ENCODE results near the gene PHC3.

- TF ChIP-seq CTCF (IDR thresholded peaks at IDR 0.05; ENCODE audit: poor library complexity, severe bottlenecking) = no peak
- no peak for TF ChIP-seq EP300 (conservative IDR thresholded peaks at IDR 0.05; ENCODE audit: poor library complexity, severe bottlenecking)
- TF ChIP-seq EZH2 (IDR thresholded peaks at IDR 0.05; ENCODE audit: borderline replicate concordance, insufficient read depth, low read length, poor library complexity, severe bottlenecking) = no peak
- no peak for TF ChIP-seq RAD21 (conservative IDR thresholded peaks at IDR 0.05)
- no peak for TF ChIP-seq TAF1 (IDR thresholded peaks at IDR 0.05; ENCODE audit: low read depth)
- TF ChIP-seq MXI1 (conservative IDR thresholded peaks at IDR 0.05; ENCODE audit: poor library complexity, severe bottlenecking) = no peak
- no peak for TF ChIP-seq REST (IDR thresholded peaks at IDR 0.05; ENCODE audit: borderline replicate concordance)
Observed at GRCh38 chr3:170130532-170130931, 51.0 kb downstream of the PHC3 start.

All from neural cell (in vitro differentiated cells).